IPS DF 6.9 (cell line): ENCODE results near the gene EXOC4.

Experiments
- DNase-seq: peaks from one replicate; pipeline ENCODE4 v3.0.0-alpha.2; 2013; ENCODE audit warnings: low read depth, low spot score
- H3K27ac ChIP-seq: one replicate; pipeline ENCODE4 v1.5.1; 2013; ENCODE audit warnings: low read length, control low read depth
- H3K27me3 ChIP-seq: 2 replicates; pipeline ENCODE4 v1.6.1; 2013; ENCODE audit warnings: mild to moderate bottlenecking, low read length; ENCODE audit not compliant: control insufficient read depth, insufficient read depth
- H3K36me3 ChIP-seq: 2 replicates; pipeline ENCODE4 v1.6.1; 2013; ENCODE audit warnings: low read length; ENCODE audit not compliant: control insufficient read depth, insufficient read depth
- H3K4me1 ChIP-seq: 2 replicates; pipeline ENCODE4 v1.6.1; 2013; ENCODE audit warnings: low read length; ENCODE audit not compliant: control insufficient read depth, insufficient read depth
- H3K4me3 ChIP-seq: 2 replicates; pipeline ENCODE4 v1.5.1; 2013; ENCODE audit warnings: mild to moderate bottlenecking, low read length
- H3K9me3 ChIP-seq: 2 replicates; pipeline ENCODE4 v1.6.1; 2013; ENCODE audit warnings: low read length, inconsistent platforms; ENCODE audit not compliant: control insufficient read depth, insufficient read depth
- WGBS: extraction: QIAGEN DNeasy Blood & Tissue Kit; methylation state at CpG from one replicate; pipeline ENCODE4 v1.1.7; 2013; ENCODE audit warnings: mixed read lengths, missing lambda C conversion rate; ENCODE audit not compliant: insufficient read length, insufficient coverage; 5-methylcytosine and 5-hydroxymethylcytosine counted together

EXOC4 gene

GRCh38 chr7:133376514-133376913 lies 123.6 kb downstream of the EXOC4 start:
- no CpG with 5 or more reads among the region's 1 CpG for WGBS
- Histone ChIP-seq H3K4me1 (no peaks in the 10 kb centered on the region), H3K4me3 (no peak overlapping the region)

GRCh38 chr7:133381965-133382364 lies 129.1 kb downstream of the EXOC4 start:
- Histone ChIP-seq H3K36me3 (no peaks in the 10 kb centered on the region), H3K27me3 (no peaks in the 10 kb centered on the region), H3K4me3 (no peak overlapping the region), H3K9me3 (no peaks in the 10 kb centered on the region), H3K27ac (no peak overlapping the region), H3K4me1 (no peaks in the 10 kb centered on the region)
- no CpG with 5 or more reads among the region's 1 CpG for WGBS
- DNase-seq: no peak

More at GRCh38 chr7:133376514-133376913, 123.6 kb downstream of the EXOC4 start:
- Histone ChIP-seq H3K9me3 (no peaks in the 10 kb centered on the region), H3K36me3 (no peaks in the 10 kb centered on the region), H3K27me3 (no peaks in the 10 kb centered on the region), H3K27ac (no peak overlapping the region)
- no peak for DNase-seq

GRCh38 chr7:133382775-133383559 lies 130.1 kb downstream of the EXOC4 start:
- Histone ChIP-seq H3K27me3 (no peaks in the 10 kb centered on the region), H3K36me3 (no peaks in the 10 kb centered on the region), H3K4me3 (no peak overlapping the region), H3K4me1 (no peaks in the 10 kb centered on the region), H3K27ac (no peak overlapping the region), H3K9me3 (no peaks in the 10 kb centered on the region)
- WGBS: 100% methylated on average over 1 of the region's 6 CpGs
- no peak for DNase-seq

GRCh38 chr7:133386205-133386604 lies 133.3 kb downstream of the EXOC4 start:
- no CpG with 5 or more reads among the region's 2 CpGs for WGBS
- no peaks in the 10 kb centered on the region for H3K27me3 ChIP-seq
- H3K4me3 ChIP-seq: no peak overlapping the region
- H3K9me3 ChIP-seq: no peaks in the 10 kb centered on the region
- DNase-seq: peak; percentile 13
- no peak overlapping the region for H3K27ac ChIP-seq
- H3K36me3 ChIP-seq: no peaks in the 10 kb centered on the region
- no peaks in the 10 kb centered on the region for H3K4me1 ChIP-seq

- WGBS: no CpG with 5 or more reads among the region's 4 CpGs
Observed at GRCh38 chr7:133389727-133390126, 136.8 kb downstream of the EXOC4 start.

GRCh38 chr7:133391206-133391605 lies 138.3 kb downstream of the EXOC4 start:
- WGBS: no CpG with 5 or more reads among the region's 11 CpGs
- H3K27me3 ChIP-seq: no peaks in the 10 kb centered on the region
- H3K9me3 ChIP-seq: no peaks in the 10 kb centered on the region
- no peak overlapping the region for H3K4me3 ChIP-seq
- no peaks in the 10 kb centered on the region for H3K4me1 ChIP-seq
- no peaks in the 10 kb centered on the region for H3K36me3 ChIP-seq
- no peak for DNase-seq
- no peak overlapping the region for H3K27ac ChIP-seq

More at GRCh38 chr7:133389727-133390126, 136.8 kb downstream of the EXOC4 start:
- no peak overlapping the region for H3K27ac ChIP-seq
- no peaks in the 10 kb centered on the region for H3K4me1 ChIP-seq
- H3K4me3 ChIP-seq: no peak overlapping the region
- H3K9me3 ChIP-seq: no peaks in the 10 kb centered on the region
- H3K27me3 ChIP-seq: no peaks in the 10 kb centered on the region
- no peaks in the 10 kb centered on the region for H3K36me3 ChIP-seq
- DNase-seq: no peak

- Histone ChIP-seq H3K4me1 (no peaks in the 10 kb centered on the region), H3K4me3 (no peak overlapping the region), H3K36me3 (no peaks in the 10 kb centered on the region), H3K27ac (no peak overlapping the region), H3K27me3 (no peaks in the 10 kb centered on the region), H3K9me3 (no peaks in the 10 kb centered on the region)
- no CpG with 5 or more reads among the region's 1 CpG for WGBS
- DNase-seq: no peak
Observed at GRCh38 chr7:133394369-133394768, 141.5 kb downstream of the EXOC4 start.

GRCh38 chr7:133395551-133395950 lies 142.7 kb downstream of the EXOC4 start:
- Histone ChIP-seq H3K4me3 (no peak overlapping the region), H3K27ac (no peak overlapping the region), H3K27me3 (no peaks in the 10 kb centered on the region), H3K36me3 (no peaks in the 10 kb centered on the region), H3K4me1 (no peaks in the 10 kb centered on the region), H3K9me3 (no peaks in the 10 kb centered on the region)
- no peak for DNase-seq
- no CpG with 5 or more reads among the region's 1 CpG for WGBS

GRCh38 chr7:133398506-133398905 lies 145.6 kb downstream of the EXOC4 start:
- Histone ChIP-seq H3K36me3 (no peaks in the 10 kb centered on the region), H3K27me3 (no peaks in the 10 kb centered on the region), H3K4me3 (no peak overlapping the region), H3K4me1 (no peaks in the 10 kb centered on the region), H3K9me3 (no peaks in the 10 kb centered on the region), H3K27ac (no peak overlapping the region)
- DNase-seq: no peak
- WGBS: no CpG with 5 or more reads among the region's 3 CpGs

GRCh38 chr7:133401225-133401624 lies 148.3 kb downstream of the EXOC4 start:
- no peak overlapping the region for H3K4me3 ChIP-seq
- WGBS: no CpG with 5 or more reads among the region's 1 CpG
- no peak overlapping the region for H3K27ac ChIP-seq
- no peak for DNase-seq
- no peaks in the 10 kb centered on the region for H3K27me3 ChIP-seq
- H3K4me1 ChIP-seq: no peaks in the 10 kb centered on the region
- H3K9me3 ChIP-seq: no peaks in the 10 kb centered on the region
- no peaks in the 10 kb centered on the region for H3K36me3 ChIP-seq

- no peaks in the 10 kb centered on the region for H3K9me3 ChIP-seq
- 100% methylated on average over 2 of the region's 2 CpGs for WGBS
- no peak overlapping the region for H3K4me3 ChIP-seq
- H3K27ac ChIP-seq: no peak overlapping the region
- H3K27me3 ChIP-seq: no peaks in the 10 kb centered on the region
- no peaks in the 10 kb centered on the region for H3K4me1 ChIP-seq
- DNase-seq: no peak
- no peaks in the 10 kb centered on the region for H3K36me3 ChIP-seq
Observed at GRCh38 chr7:133408212-133408611, 155.3 kb downstream of the EXOC4 start.
